Keratinocyte (primary cell): Measurements from ENCODE around the gene DCAF17. TPM values are rescaled to one million over a fixed set of nuclear protein-coding genes. Genes with fewer than 3 reads are reported as not detected.

ENCODE experiments used
- DNase-seq: peaks from one replicate; pipeline ENCODE4 v3.0.0-alpha.2; 2011; ENCODE audit warnings: low read depth, missing footprints, low spot score
- FAIRE-seq: peaks from 2 replicates; lab custom pipeline; 2011; peaks lifted over from hg19 to GRCh38; lab: Jason Lieb, UNC
- H2AFZ ChIP-seq: 2 replicates; pipeline ENCODE4 v1.6.0; 2012; ENCODE audit warnings: low read length, control low read depth, inconsistent platforms; ENCODE audit not compliant: control insufficient read depth
- H3K27ac ChIP-seq: 2 replicates; pipeline ENCODE4 v1.5.1; 2011; ENCODE audit warnings: low read length; ENCODE audit not compliant: control insufficient read depth, insufficient read depth
- H3K27me3 ChIP-seq: 3 replicates; pipeline ENCODE4 v1.6.0; 2011; ENCODE audit warnings: low read length; ENCODE audit not compliant: control insufficient read depth, insufficient read depth; ENCODE audit errors: extremely low read depth
- H3K36me3 ChIP-seq, 2 experiments: 2 replicates in 1 of 2; 3 replicates in 1 of 2; pipeline ENCODE4 v1.5.1; 2011; ENCODE audit warnings: low read length in 2 of 2, mild to moderate bottlenecking in 1 of 2; ENCODE audit not compliant: control insufficient read depth in 2 of 2, insufficient read depth in 2 of 2; ENCODE audit errors: extremely low read depth in 1 of 2
- H3K4me1 ChIP-seq: 3 replicates; pipeline ENCODE4 v1.5.1; 2011; ENCODE audit warnings: low read length; ENCODE audit not compliant: control insufficient read depth, insufficient read depth; ENCODE audit errors: extremely low read depth
- H3K4me2 ChIP-seq: 3 replicates; pipeline ENCODE4 v1.6.0; 2011; ENCODE audit warnings: low read depth, low read length; ENCODE audit not compliant: control insufficient read depth, insufficient read depth; ENCODE audit errors: extremely low read depth
- H3K4me3 ChIP-seq, 3 experiments: fragments of 200-600 bp in 1 of 3; sonication (generic) in 1 of 3; 2 replicates in 2 of 3; 3 replicates in 1 of 3; pipeline ENCODE4 v1.5.1; 2011 to 2016; ENCODE audit warnings: low read length in 3 of 3, mild to moderate bottlenecking in 3 of 3, control low read depth in 2 of 3, inconsistent platforms in 1 of 3, low read depth in 1 of 3, mixed read lengths in 1 of 3, mixed run types in 1 of 3, moderate library complexity in 1 of 3; ENCODE audit not compliant: control insufficient read depth in 2 of 3, insufficient read depth in 2 of 3; ENCODE audit errors: extremely low read depth in 1 of 3
- H3K79me2 ChIP-seq: 2 replicates; pipeline ENCODE4 v1.6.0; 2012; ENCODE audit warnings: low read length; ENCODE audit not compliant: control insufficient read depth, insufficient read depth
- H3K9ac ChIP-seq: 3 replicates; pipeline ENCODE4 v1.6.0; 2011; ENCODE audit warnings: low read length; ENCODE audit not compliant: control insufficient read depth, insufficient read depth; ENCODE audit errors: extremely low read depth
- H3K9me1 ChIP-seq: 3 replicates; pipeline ENCODE4 v1.6.0; 2011; ENCODE audit warnings: low read length; ENCODE audit not compliant: control insufficient read depth, insufficient read depth; ENCODE audit errors: extremely low read depth
- H3K9me3 ChIP-seq: 2 replicates; pipeline ENCODE4 v1.5.1; 2012; ENCODE audit warnings: low read depth, low read length; ENCODE audit not compliant: control insufficient read depth
- H4K20me1 ChIP-seq: 3 replicates; pipeline ENCODE4 v1.6.0; 2011; ENCODE audit warnings: low read length; ENCODE audit not compliant: control insufficient read depth, insufficient read depth; ENCODE audit errors: extremely low read depth
- EZH2 ChIP-seq: IDR thresholded peaks from one replicate; pipeline ENCODE4 v1.6.1; 2012; ENCODE audit warnings: inconsistent platforms, mild to moderate bottlenecking, low read length, moderate library complexity
- dilution Hi-C: fragments of 300-500 bp; cut with MboI; formaldehyde crosslinking; loops from one replicate; pipeline ENCODE4 v1.7.0; 2020; ENCODE audit warnings: low sequenced_read_pairs; ENCODE audit not compliant: extremely low pct_ligation_motif_present
- polyA plus RNA-seq, 5 experiments: library from polyadenylated mRNA; depleted of rRNA in 3 of 5; stranded (reverse) in 3 of 5; stranded (forward) in 1 of 5; unstranded in 1 of 5; fragments of >200 nt; gene quantifications; 1 replicate in 1 of 5; 2 replicates in 3 of 5; 3 replicates in 1 of 5; pipeline versions ENCODE4 v1.2.1 to v1.2.3, GENCODE V29; 2011 to 2012; ENCODE audit warnings: missing spikeins in 2 of 5, low read depth in 1 of 5, low replicate concordance in 1 of 5
- small RNA-seq, 3 experiments: library from RNA; depleted of rRNA; stranded (forward); fragments of <200 nt; gene quantifications; one replicate each; pipeline ENCODE3, GENCODE V24; 2012; ENCODE audit warnings: low read depth in 3 of 3, low replicate concordance in 1 of 3; ENCODE audit not compliant: insufficient read length in 3 of 3
- TF ChIP-seq, protein P1 (sequence below), 3 experiments: IDR thresholded peaks in 1 of 3; conservative IDR thresholded peaks in 1 of 3; optimal IDR thresholded peaks in 1 of 3; 2 replicates in 2 of 3; 3 replicates in 1 of 3; pipeline versions ENCODE3 to v1.5.1; 2011; ENCODE audit warnings: low read length in 3 of 3, mild to moderate bottlenecking in 3 of 3, moderate library complexity in 2 of 3, control low read depth in 1 of 3, inconsistent platforms in 1 of 3; ENCODE audit not compliant: insufficient read depth in 2 of 3; ENCODE audit errors: extremely low read depth in 1 of 3

The DCAF17 gene
- polyA plus RNA-seq, 1 donor (not counting 4 experiments of a cell fraction or from before 2014, with no cell fraction given): 22.9 TPM

DNA sequence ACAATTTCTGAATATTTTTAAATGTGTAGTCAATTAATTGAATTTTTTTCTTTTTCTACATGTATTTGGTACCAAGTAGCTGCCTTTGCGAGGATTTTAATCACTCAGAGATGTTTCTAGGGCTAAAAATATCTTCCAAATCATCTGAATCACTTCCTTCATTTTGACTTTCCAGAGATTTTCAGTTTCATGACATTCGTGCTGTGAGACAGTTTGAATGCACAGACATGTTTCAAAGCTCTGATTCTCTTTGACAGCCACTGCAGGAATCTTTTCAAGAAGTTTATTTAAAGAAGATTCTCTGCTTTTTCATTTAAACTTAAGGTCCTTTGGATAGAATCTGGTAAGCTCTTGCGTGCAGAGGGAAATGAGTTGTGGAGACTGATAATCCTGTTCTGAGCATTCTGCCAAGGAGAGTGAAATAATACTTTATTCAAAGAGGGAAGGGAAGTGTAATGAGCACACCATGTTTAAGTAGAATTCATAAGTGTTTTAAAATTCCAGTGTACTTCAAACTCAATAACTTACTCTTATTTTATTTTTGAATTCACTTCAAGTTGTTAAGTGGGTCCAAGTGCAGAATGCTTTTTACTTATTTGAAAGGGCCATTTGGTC, 97.9 kb downstream of the DCAF17 start:
- Histone ChIP-seq H3K36me3 (peaks cover 0 to 3% of the 10 kb centered on the region in 2 experiments), H4K20me1 (no peaks in the 10 kb centered on the region), H3K4me3 (no peak overlapping the region), H3K9me1 (no peaks in the 10 kb centered on the region), H3K9me3 (no peaks in the 10 kb centered on the region), H3K27me3 (no peaks in the 10 kb centered on the region), H3K79me2 (peaks cover 2% of the 10 kb centered on the region), H3K4me2 (no peak overlapping the region), H3K9ac (no peak overlapping the region), H2AFZ (no peak overlapping the region), H3K27ac (no peak overlapping the region), H3K4me1 (peaks cover 5% of the 10 kb centered on the region)
- dilution Hi-C loops: no loop called here
- DNase-seq (no peak), FAIRE-seq (no peak)
- TF ChIP-seq, protein P1, sequence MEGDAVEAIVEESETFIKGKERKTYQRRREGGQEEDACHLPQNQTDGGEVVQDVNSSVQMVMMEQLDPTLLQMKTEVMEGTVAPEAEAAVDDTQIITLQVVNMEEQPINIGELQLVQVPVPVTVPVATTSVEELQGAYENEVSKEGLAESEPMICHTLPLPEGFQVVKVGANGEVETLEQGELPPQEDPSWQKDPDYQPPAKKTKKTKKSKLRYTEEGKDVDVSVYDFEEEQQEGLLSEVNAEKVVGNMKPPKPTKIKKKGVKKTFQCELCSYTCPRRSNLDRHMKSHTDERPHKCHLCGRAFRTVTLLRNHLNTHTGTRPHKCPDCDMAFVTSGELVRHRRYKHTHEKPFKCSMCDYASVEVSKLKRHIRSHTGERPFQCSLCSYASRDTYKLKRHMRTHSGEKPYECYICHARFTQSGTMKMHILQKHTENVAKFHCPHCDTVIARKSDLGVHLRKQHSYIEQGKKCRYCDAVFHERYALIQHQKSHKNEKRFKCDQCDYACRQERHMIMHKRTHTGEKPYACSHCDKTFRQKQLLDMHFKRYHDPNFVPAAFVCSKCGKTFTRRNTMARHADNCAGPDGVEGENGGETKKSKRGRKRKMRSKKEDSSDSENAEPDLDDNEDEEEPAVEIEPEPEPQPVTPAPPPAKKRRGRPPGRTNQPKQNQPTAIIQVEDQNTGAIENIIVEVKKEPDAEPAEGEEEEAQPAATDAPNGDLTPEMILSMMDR (optimal IDR thresholded peaks at IDR 0.05 in 1 of 3, IDR thresholded peaks at IDR 0.05 in 1 of 3, conservative IDR thresholded peaks at IDR 0.05 in 1 of 3; ENCODE audit: extremely low read depth in 1 of 3, insufficient read depth in 2 of 3, low read length in 3 of 3): no peak
- TF ChIP-seq EZH2: no peak

DNA sequence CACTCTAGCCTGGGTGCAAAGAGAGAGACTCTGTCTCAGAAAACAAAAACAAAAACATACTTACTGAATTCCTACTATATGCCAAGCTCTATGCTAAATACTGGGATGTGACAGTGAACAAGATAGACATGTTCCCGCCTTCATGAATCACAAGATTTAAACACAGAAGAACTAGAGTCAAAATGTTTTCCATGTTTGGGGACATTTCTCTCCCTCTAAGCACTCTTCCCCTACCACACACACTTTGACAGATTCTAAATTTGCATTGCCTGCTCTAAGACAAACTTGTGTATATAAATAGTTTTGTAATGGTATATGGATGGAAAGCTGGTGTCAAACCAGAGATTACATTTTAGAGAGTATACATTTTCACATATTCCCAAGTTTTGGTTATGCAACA, 99.3 kb downstream of the DCAF17 start:
- Histone ChIP-seq H3K4me2 (no peak overlapping the region), H3K27me3 (no peaks in the 10 kb centered on the region), H3K36me3 (peaks cover 0 to 3% of the 10 kb centered on the region in 2 experiments), H2AFZ (no peak overlapping the region), H3K4me1 (peaks cover 5% of the 10 kb centered on the region), H4K20me1 (no peaks in the 10 kb centered on the region), H3K27ac (no peak overlapping the region), H3K79me2 (peaks cover 2% of the 10 kb centered on the region), H3K4me3 (no peak overlapping the region), H3K9ac (no peak overlapping the region), H3K9me1 (no peaks in the 10 kb centered on the region), H3K9me3 (no peaks in the 10 kb centered on the region)
- TF ChIP-seq, protein P1 (optimal IDR thresholded peaks at IDR 0.05 in 1 of 3, IDR thresholded peaks at IDR 0.05 in 1 of 3, conservative IDR thresholded peaks at IDR 0.05 in 1 of 3; ENCODE audit: extremely low read depth in 1 of 3, insufficient read depth in 2 of 3, low read length in 3 of 3): no peak
- TF ChIP-seq EZH2: no peak
- DNase-seq (no peak), FAIRE-seq (no peak)
- dilution Hi-C loops: no loop called here

Small RNA genes lying within 50 kb of the gene (small RNA-seq; reads per million reads assigned to genes)
- 0 to 0.25 (median 0) reads per million in 3 experiments for gene AC007969.2

Other genes starting within 250 kb of the DCAF17 start
- gene METTL8, start 236 bp upstream of the DCAF17 start, polyA plus RNA-seq: 43.7 to 81.2 TPM (median 44.5 TPM) in 3 replicates
- gene CYBRD1, start 88.2 kb downstream of the DCAF17 start, polyA plus RNA-seq: 45.5 to 89.4 TPM (median 72.7 TPM) in 3 replicates